Suprapubic skin (tissue), 4 donors: ENCODE measurements around the gene CYB5A.

ENCODE experiments used
- CTCF ChIP-seq, 2 donors: fragments of 200-600 bp in 1 of 2; fragments of 450-650 bp in 1 of 2; sonication (generic) in 1 of 2; IDR thresholded peaks; one replicate each; pipeline ENCODE4 v1.5.1; 2016 to 2019; ENCODE audit warnings: antibody characterized with exemption in 2 of 2, mild to moderate bottlenecking in 1 of 2, moderate library complexity in 1 of 2
- EP300 ChIP-seq: sonication (generic); formaldehyde crosslinking; IDR thresholded peaks from one replicate; pipeline ENCODE4 v1.6.1; 2017; ENCODE audit warnings: antibody characterized with exemption
- POLR2A ChIP-seq, 2 donors: fragments of 450-650 bp; IDR thresholded peaks; one replicate each; pipeline ENCODE4 v1.6.1; 2017; ENCODE audit warnings: antibody characterized with exemption in 2 of 2, mild to moderate bottlenecking in 2 of 2, moderate library complexity in 2 of 2
- POLR2AphosphoS5 ChIP-seq, 3 donors: sonication (generic); formaldehyde crosslinking; IDR thresholded peaks; one replicate each; pipeline ENCODE4 v1.6.1; 2017; ENCODE audit warnings: antibody characterized with exemption in 3 of 3

GRCh38 chr18:74333091-74333490 is 41.3 kb upstream of the CYB5A start:
- no peak for TF ChIP-seq CTCF (IDR thresholded peaks at IDR 0.05)
- TF ChIP-seq POLR2A (IDR thresholded peaks at IDR 0.05) = no peak
- no peak for TF ChIP-seq POLR2AphosphoS5 (IDR thresholded peaks at IDR 0.05)
- TF ChIP-seq EP300 = no peak
